ENCODE results near the gene PSAP.

The PSAP gene

GRCh38 chr10:71829171-71829570 lies 21.9 kb downstream of the PSAP start:
- peak in 1 of 2 donors; percentile 54 for DNase-seq
- H2BK120ac ChIP-seq (ENCODE audit: insufficient read depth, low read length, poor library complexity), result no peak overlapping the region
- no peak overlapping the region for H4K91ac ChIP-seq (ENCODE audit: low read depth, low read length)
- H3K4me2 ChIP-seq (ENCODE audit: low read length), result no peak overlapping the region
- H3K27me3 ChIP-seq (ENCODE audit: insufficient read depth, low read length), result no peaks in the 10 kb centered on the region
- no peak overlapping the region for H3K18ac ChIP-seq (ENCODE audit: low read length)
- H3K4me1 ChIP-seq (ENCODE audit: control insufficient read depth in 1 of 2, insufficient read depth in 2 of 2, low read length in 2 of 2), result peaks cover 21 to 22% of the 10 kb centered on the region in 2 experiments
- H3K9ac ChIP-seq (ENCODE audit: low read length), result no peak overlapping the region
- H3K79me2 ChIP-seq (ENCODE audit: control insufficient read depth, insufficient read depth, low read length, poor library complexity), result peaks cover 6% of the 10 kb centered on the region
- no peak overlapping the region for H4K8ac ChIP-seq (ENCODE audit: low read depth, low read length)
- H3K23ac ChIP-seq (ENCODE audit: low read length), result no peak overlapping the region
- no peak overlapping the region for H3K4ac ChIP-seq (ENCODE audit: low read depth, low read length)
- no CpG with 5 or more reads among the region's 5 CpGs for WGBS (ENCODE audit: extremely low coverage, insufficient coverage, insufficient read length)
- H3K4me3 ChIP-seq (ENCODE audit: low read depth, low read length), result no peak overlapping the region
- no peak overlapping the region for H4K12ac ChIP-seq (ENCODE audit: low read depth, low read length)
- H3K14ac ChIP-seq (ENCODE audit: low read length), result no peak overlapping the region
- H2AFZ ChIP-seq (ENCODE audit: insufficient read depth, low read length, poor library complexity), result no peak overlapping the region
- H2AK5ac ChIP-seq (ENCODE audit: low read length), result no peak overlapping the region
- no peak overlapping the region for H2BK5ac ChIP-seq (ENCODE audit: low read depth, low read length, poor library complexity)
- H2BK12ac ChIP-seq (ENCODE audit: low read length), result no peak overlapping the region
- H3K27ac ChIP-seq (ENCODE audit: low read depth, low read length), result no peak overlapping the region
- peaks cover 2% of the 10 kb centered on the region for H3K9me3 ChIP-seq (ENCODE audit: insufficient read depth, low read depth, low read length)
- H3K36me3 ChIP-seq (ENCODE audit: control insufficient read depth in 1 of 2, insufficient read depth in 2 of 2, low read length in 2 of 2), result peaks cover 37 to 63% of the 10 kb centered on the region in 2 experiments
- H3K79me1 ChIP-seq (ENCODE audit: low read length), result peaks cover 7% of the 10 kb centered on the region

- no peak overlapping the region for H2BK5ac ChIP-seq (ENCODE audit: low read depth, low read length, poor library complexity)
- H3K79me1 ChIP-seq (ENCODE audit: low read length), result peaks cover 7% of the 10 kb centered on the region
- H3K4me2 ChIP-seq (ENCODE audit: low read length), result no peak overlapping the region
- H3K79me2 ChIP-seq (ENCODE audit: control insufficient read depth, insufficient read depth, low read length, poor library complexity), result peaks cover 2% of the 10 kb centered on the region
- H3K9me3 ChIP-seq (ENCODE audit: insufficient read depth, low read depth, low read length), result peaks cover 2% of the 10 kb centered on the region
- no peak overlapping the region for H3K4ac ChIP-seq (ENCODE audit: low read depth, low read length)
- H3K4me1 ChIP-seq (ENCODE audit: control insufficient read depth in 1 of 2, insufficient read depth in 2 of 2, low read length in 2 of 2), result peaks cover 20% of the 10 kb centered on the region in 2 experiments
- no peak overlapping the region for H3K4me3 ChIP-seq (ENCODE audit: low read depth, low read length)
- H4K12ac ChIP-seq (ENCODE audit: low read depth, low read length), result no peak overlapping the region
- H2AFZ ChIP-seq (ENCODE audit: insufficient read depth, low read length, poor library complexity), result no peak overlapping the region
- no peak overlapping the region for H4K8ac ChIP-seq (ENCODE audit: low read depth, low read length)
- no peak overlapping the region for H4K91ac ChIP-seq (ENCODE audit: low read depth, low read length)
- no peak overlapping the region for H3K14ac ChIP-seq (ENCODE audit: low read length)
- no peaks in the 10 kb centered on the region for H3K27me3 ChIP-seq (ENCODE audit: insufficient read depth, low read length)
- no peak overlapping the region for H3K9ac ChIP-seq (ENCODE audit: low read length)
- H2BK120ac ChIP-seq (ENCODE audit: insufficient read depth, low read length, poor library complexity), result no peak overlapping the region
- no peak overlapping the region for H3K27ac ChIP-seq (ENCODE audit: low read depth, low read length)
- H3K18ac ChIP-seq (ENCODE audit: low read length), result peak overlapping the region; percentile 72
- H2BK12ac ChIP-seq (ENCODE audit: low read length), result no peak overlapping the region
- WGBS (ENCODE audit: extremely low coverage, insufficient coverage, insufficient read length), result no CpG with 5 or more reads among the region's 7 CpGs
- H3K23ac ChIP-seq (ENCODE audit: low read length), result no peak overlapping the region
- peaks cover 37 to 65% of the 10 kb centered on the region in 2 experiments for H3K36me3 ChIP-seq (ENCODE audit: control insufficient read depth in 1 of 2, insufficient read depth in 2 of 2, low read length in 2 of 2)
- no peak overlapping the region for H2AK5ac ChIP-seq (ENCODE audit: low read length)
- DNase-seq, result no peak
Observed at GRCh38 chr10:71828702-71829101, 22.3 kb downstream of the PSAP start.

- H3K4me2 ChIP-seq (ENCODE audit: low read length), result no peak overlapping the region
- H3K23ac ChIP-seq (ENCODE audit: low read length), result no peak overlapping the region
- no peak overlapping the region for H4K12ac ChIP-seq (ENCODE audit: low read depth, low read length)
- H4K91ac ChIP-seq (ENCODE audit: low read depth, low read length), result no peak overlapping the region
- H3K4me3 ChIP-seq (ENCODE audit: low read depth, low read length), result no peak overlapping the region
- H2BK5ac ChIP-seq (ENCODE audit: low read depth, low read length, poor library complexity), result no peak overlapping the region
- no peak overlapping the region for H2BK120ac ChIP-seq (ENCODE audit: insufficient read depth, low read length, poor library complexity)
- no peak overlapping the region for H3K9ac ChIP-seq (ENCODE audit: low read length)
- no peak overlapping the region for H3K14ac ChIP-seq (ENCODE audit: low read length)
- no peaks in the 10 kb centered on the region for H3K27me3 ChIP-seq (ENCODE audit: insufficient read depth, low read length)
- H3K4me1 ChIP-seq (ENCODE audit: control insufficient read depth in 1 of 2, insufficient read depth in 2 of 2, low read length in 2 of 2), result peaks cover 20% of the 10 kb centered on the region in 2 experiments
- no peaks in the 10 kb centered on the region for H3K79me2 ChIP-seq (ENCODE audit: control insufficient read depth, insufficient read depth, low read length, poor library complexity)
- no CpG with 5 or more reads among the region's 6 CpGs for WGBS (ENCODE audit: extremely low coverage, insufficient coverage, insufficient read length)
- peaks cover 2% of the 10 kb centered on the region for H3K9me3 ChIP-seq (ENCODE audit: insufficient read depth, low read depth, low read length)
- no peak overlapping the region for H3K18ac ChIP-seq (ENCODE audit: low read length)
- H3K36me3 ChIP-seq (ENCODE audit: control insufficient read depth in 1 of 2, insufficient read depth in 2 of 2, low read length in 2 of 2), result peaks cover 41 to 71% of the 10 kb centered on the region in 2 experiments
- no peak overlapping the region for H2AFZ ChIP-seq (ENCODE audit: insufficient read depth, low read length, poor library complexity)
- H4K8ac ChIP-seq (ENCODE audit: low read depth, low read length), result no peak overlapping the region
- no peak for DNase-seq
- peaks cover 7% of the 10 kb centered on the region for H3K79me1 ChIP-seq (ENCODE audit: low read length)
- H3K27ac ChIP-seq (ENCODE audit: low read depth, low read length), result no peak overlapping the region
- no peak overlapping the region for H2BK12ac ChIP-seq (ENCODE audit: low read length)
- H2AK5ac ChIP-seq (ENCODE audit: low read length), result no peak overlapping the region
- H3K4ac ChIP-seq (ENCODE audit: low read depth, low read length), result no peak overlapping the region
Observed at GRCh38 chr10:71827852-71828251, 23.2 kb downstream of the PSAP start.

- WGBS (ENCODE audit: extremely low coverage, insufficient coverage, insufficient read length), result no CpG with 5 or more reads among the region's 11 CpGs
- Histone ChIP-seq H3K14ac (ENCODE audit: low read length) (no peak overlapping the region), H3K27ac (ENCODE audit: low read depth, low read length) (no peak overlapping the region)
Observed at GRCh38 chr10:71825217-71825616, 25.8 kb downstream of the PSAP start.

More at GRCh38 chr10:71825217-71825616, 25.8 kb downstream of the PSAP start:
- Histone ChIP-seq H2BK120ac (ENCODE audit: insufficient read depth, low read length, poor library complexity) (no peak overlapping the region), H3K18ac (ENCODE audit: low read length) (no peak overlapping the region), H2AK5ac (ENCODE audit: low read length) (no peak overlapping the region), H2AFZ (ENCODE audit: insufficient read depth, low read length, poor library complexity) (no peak overlapping the region), H3K4me3 (ENCODE audit: low read depth, low read length) (no peak overlapping the region), H3K4me1 (ENCODE audit: control insufficient read depth in 1 of 2, insufficient read depth in 2 of 2, low read length in 2 of 2) (peaks cover 2 to 3% of the 10 kb centered on the region in 2 experiments), H3K79me2 (ENCODE audit: control insufficient read depth, insufficient read depth, low read length, poor library complexity) (no peaks in the 10 kb centered on the region), H3K9ac (ENCODE audit: low read length) (no peak overlapping the region), H3K36me3 (ENCODE audit: control insufficient read depth in 1 of 2, insufficient read depth in 2 of 2, low read length in 2 of 2) (peaks cover 51 to 80% of the 10 kb centered on the region in 2 experiments), H4K12ac (ENCODE audit: low read depth, low read length) (no peak overlapping the region), H3K79me1 (ENCODE audit: low read length) (peaks cover 2% of the 10 kb centered on the region), H2BK5ac (ENCODE audit: low read depth, low read length, poor library complexity) (no peak overlapping the region), H4K8ac (ENCODE audit: low read depth, low read length) (no peak overlapping the region), H3K9me3 (ENCODE audit: insufficient read depth, low read depth, low read length) (peaks cover 2% of the 10 kb centered on the region), H3K27me3 (ENCODE audit: insufficient read depth, low read length) (no peaks in the 10 kb centered on the region), H4K91ac (ENCODE audit: low read depth, low read length) (no peak overlapping the region), H3K4me2 (ENCODE audit: low read length) (no peak overlapping the region), H3K23ac (ENCODE audit: low read length) (no peak overlapping the region), H2BK12ac (ENCODE audit: low read length) (no peak overlapping the region), H3K4ac (ENCODE audit: low read depth, low read length) (no peak overlapping the region)
- DNase-seq, result no peak
